Measurements from ENCODE around the gene PTPRN2. TPM values are rescaled to one million over a fixed set of nuclear protein-coding genes. Genes with fewer than 3 reads are reported as not detected.

The PTPRN2 gene
- polyA plus RNA-seq, 1 of the 3 experiments (the other 2 are of a cell fraction): 4.0 TPM

- POLR2A ChIA-PET: no interaction called here
These were observed 937.4 kb downstream of the PTPRN2 start for GRCh38 chr7:157650131-157650631.

More at GRCh38 chr7:157650131-157650631, 937.4 kb downstream of the PTPRN2 start:
- Histone ChIP-seq H3K9me2 (no peaks in the 10 kb centered on the region), H3K27ac (ENCODE audit: low read depth in 2 of 2, low read length in 1 of 2) (no peak overlapping the region), H3K79me2 (ENCODE audit: insufficient read depth) (no peaks in the 10 kb centered on the region), H3K4me2 (no peak overlapping the region), H3K9me3 (no peaks in the 10 kb centered on the region), H2AFZ (ENCODE audit: low read depth) (no peak overlapping the region), H4K20me1 (ENCODE audit: insufficient read depth) (no peaks in the 10 kb centered on the region), H3K4me1 (ENCODE audit: control insufficient read depth in 1 of 2, insufficient read depth in 2 of 2, low read depth in 1 of 2, low read length in 1 of 2) (no peaks in the 10 kb centered on the region), H3F3A (replicated peaks; ENCODE audit: insufficient read depth) (no peaks in the 10 kb centered on the region), H3K27me3 (ENCODE audit: insufficient read depth) (no peaks in the 10 kb centered on the region), H3K4me3 (ENCODE audit: low read depth in 2 of 2, low read length in 1 of 2) (no peak overlapping the region), H3K9ac (no peak overlapping the region), H3K36me3 (replicated peaks in 1 of 2; ENCODE audit: control insufficient read depth in 1 of 2, insufficient read depth in 2 of 2, low read length in 1 of 2) (peaks cover 0 to 4% of the 10 kb centered on the region in 2 experiments)
- TF ChIP-seq SIN3A (IDR thresholded peaks at IDR 0.05; ENCODE audit: borderline replicate concordance, low read depth, low read length): no peak
- TF ChIP-seq EZH2phosphoT487 (IDR thresholded peaks at IDR 0.05; ENCODE audit: borderline replicate concordance, low read depth): no peak
- TF ChIP-seq PBX3 (IDR thresholded peaks at IDR 0.05): no peak
- no peak for TF ChIP-seq REST (IDR thresholded peaks at IDR 0.05; ENCODE audit: low read depth, low read length)
- no peak for TF ChIP-seq POLR2AphosphoS5 (IDR thresholded peaks at IDR 0.05; ENCODE audit: low read depth, low read length)
- no peak for TF ChIP-seq EP300 (IDR thresholded peaks at IDR 0.05; ENCODE audit: borderline replicate concordance in 1 of 2, low read depth in 1 of 2, low read length in 1 of 2)
- TF ChIP-seq MEF2A (IDR thresholded peaks at IDR 0.05; ENCODE audit: borderline replicate concordance, low read depth): no peak
- TF ChIP-seq, protein P1, sequence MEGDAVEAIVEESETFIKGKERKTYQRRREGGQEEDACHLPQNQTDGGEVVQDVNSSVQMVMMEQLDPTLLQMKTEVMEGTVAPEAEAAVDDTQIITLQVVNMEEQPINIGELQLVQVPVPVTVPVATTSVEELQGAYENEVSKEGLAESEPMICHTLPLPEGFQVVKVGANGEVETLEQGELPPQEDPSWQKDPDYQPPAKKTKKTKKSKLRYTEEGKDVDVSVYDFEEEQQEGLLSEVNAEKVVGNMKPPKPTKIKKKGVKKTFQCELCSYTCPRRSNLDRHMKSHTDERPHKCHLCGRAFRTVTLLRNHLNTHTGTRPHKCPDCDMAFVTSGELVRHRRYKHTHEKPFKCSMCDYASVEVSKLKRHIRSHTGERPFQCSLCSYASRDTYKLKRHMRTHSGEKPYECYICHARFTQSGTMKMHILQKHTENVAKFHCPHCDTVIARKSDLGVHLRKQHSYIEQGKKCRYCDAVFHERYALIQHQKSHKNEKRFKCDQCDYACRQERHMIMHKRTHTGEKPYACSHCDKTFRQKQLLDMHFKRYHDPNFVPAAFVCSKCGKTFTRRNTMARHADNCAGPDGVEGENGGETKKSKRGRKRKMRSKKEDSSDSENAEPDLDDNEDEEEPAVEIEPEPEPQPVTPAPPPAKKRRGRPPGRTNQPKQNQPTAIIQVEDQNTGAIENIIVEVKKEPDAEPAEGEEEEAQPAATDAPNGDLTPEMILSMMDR (IDR thresholded peaks at IDR 0.05): no peak
- 90% methylated on average over 25 of the region's 25 CpGs for WGBS (ENCODE audit: low lambda C conversion rate)
- no peak for DNase-seq
- CTCF ChIA-PET: no interaction called here
